HG03025 (cell line): ENCODE measurements around the gene COL9A2.

Experiments
- ATAC-seq: cut with Tn5 transposase; IDR thresholded peaks from one replicate; pipeline ENCODE4 v1.9.1; 2021; ENCODE audit warnings: mild to moderate bottlenecking, moderate library complexity; ENCODE audit not compliant: unreplicated experiment, low FRiP score

COL9A2 gene

DNA sequence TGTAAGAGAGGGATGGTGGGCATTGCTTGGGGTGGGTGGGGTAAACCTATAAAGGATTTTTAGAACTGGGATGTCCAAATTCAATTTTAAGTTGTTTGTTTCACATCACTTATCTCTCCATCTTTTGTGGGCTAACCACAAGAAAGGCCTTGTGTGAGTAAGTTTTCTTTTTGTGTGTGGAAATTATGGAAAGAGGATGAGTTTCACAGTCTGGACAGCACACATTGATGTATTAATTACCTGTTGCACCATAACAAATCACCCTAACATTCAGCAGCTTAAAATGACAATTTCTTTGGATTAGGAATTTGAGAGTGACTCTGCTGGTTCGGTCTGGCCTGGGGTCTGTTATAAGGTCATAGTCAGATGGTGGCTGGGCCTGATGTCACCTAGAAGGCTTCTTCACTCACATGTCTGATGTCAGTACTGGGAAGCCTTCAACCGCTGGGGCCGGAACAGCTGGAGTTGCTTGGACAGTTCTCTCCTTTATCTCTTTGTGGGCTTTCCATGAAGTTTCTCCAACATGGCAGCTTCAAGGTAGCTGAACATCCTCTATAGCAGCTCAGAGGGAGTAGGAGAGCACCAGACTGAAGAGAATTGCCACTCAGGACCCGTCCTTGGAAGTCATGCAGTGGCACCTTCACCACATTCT, 2.0 kb upstream of the COL9A2 start:
- ATAC-seq, result no peak

DNA sequence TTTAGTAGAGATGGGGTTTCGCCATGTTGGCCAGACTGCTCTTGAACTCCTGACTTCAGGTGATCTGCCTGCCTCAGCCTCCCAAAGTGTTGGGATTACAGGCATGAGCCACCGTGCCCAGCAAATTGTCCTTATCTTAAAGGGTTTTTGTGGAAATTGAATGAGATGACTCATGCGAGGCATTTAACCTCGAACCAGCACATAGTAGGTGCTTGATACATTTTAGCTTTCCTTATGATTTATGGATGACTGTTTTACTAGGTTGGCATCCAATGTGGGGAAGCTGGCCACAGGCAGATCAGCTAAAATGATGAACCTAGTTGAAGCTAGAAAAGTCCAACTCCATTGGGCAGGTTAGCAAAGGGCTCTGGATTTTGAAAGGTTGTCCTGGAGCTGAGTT, 1.4 kb upstream of the COL9A2 start:
- no peak for ATAC-seq

DNA sequence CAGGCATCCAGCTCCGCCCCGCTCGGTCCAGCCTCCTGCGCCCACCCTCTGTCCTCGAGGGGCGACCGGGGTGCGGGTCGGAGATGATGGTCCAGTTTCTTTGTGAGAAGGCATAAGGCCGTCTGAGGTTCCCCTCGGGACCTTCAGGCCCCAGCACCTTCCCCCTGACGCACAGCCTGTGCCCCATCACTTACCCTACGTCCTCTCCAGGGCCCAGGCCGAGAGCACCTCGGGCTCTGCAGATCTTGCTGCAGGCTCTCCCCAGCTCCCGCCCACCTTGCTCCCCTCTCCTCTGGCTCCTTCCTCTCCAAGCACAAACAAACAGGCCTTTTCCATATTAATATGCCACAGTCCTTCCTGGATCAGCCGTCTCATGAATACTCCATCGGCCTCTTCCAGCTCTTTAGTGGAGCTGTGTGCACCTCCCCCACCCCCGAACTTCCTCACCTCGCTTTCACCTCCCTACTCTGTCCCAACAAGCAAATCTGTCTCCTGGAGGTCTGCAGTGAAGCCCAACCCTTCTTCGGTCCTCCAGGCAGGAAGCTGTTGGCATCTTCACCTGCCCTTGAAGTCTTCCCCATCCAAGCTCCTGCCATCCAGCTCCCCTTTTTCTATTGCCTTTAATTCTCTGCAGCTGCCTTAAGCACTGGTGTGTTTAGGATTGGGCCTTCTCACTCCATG, 448 bp upstream of the COL9A2 start:
- ATAC-seq, result no peak

DNA sequence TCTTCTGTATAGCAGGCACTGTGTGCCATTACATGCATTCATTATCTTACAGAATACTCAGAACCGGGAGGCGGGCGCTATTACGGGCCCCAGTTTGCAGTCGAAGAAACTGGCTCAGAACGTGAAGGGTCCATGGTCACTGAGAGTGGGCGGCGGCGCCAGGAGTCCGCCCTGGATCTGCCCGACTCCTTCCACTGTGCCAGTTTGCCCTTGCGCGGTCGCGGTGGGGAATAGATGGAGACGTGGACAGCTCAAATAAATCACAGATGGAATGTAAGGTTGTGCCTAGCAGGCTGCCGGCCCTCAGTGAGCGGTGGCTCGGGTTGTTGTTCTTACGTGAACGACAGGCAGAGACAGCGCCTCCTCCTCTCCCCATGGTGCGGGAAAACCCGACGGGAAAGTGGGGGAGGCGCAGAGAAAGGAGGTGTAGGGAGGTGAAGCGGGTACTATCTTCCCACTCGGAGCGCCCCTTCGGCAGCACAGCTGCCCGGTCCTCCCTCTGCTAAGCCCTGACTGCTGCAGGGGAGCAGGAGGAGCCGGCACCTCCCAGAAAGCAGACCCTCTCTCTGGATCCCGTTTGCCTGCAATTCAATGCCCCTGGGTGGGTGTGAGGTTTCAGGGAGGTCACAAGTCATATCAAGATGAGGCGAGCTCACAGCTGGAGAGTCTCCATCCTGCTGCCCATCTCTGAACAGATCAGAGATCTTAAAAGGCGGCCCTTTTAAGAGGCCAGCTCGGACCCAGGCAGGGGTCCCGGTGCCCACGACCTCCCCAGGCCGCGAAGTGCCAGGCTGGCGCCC, 1.1 kb downstream of the COL9A2 start:
- ATAC-seq, result no peak

DNA sequence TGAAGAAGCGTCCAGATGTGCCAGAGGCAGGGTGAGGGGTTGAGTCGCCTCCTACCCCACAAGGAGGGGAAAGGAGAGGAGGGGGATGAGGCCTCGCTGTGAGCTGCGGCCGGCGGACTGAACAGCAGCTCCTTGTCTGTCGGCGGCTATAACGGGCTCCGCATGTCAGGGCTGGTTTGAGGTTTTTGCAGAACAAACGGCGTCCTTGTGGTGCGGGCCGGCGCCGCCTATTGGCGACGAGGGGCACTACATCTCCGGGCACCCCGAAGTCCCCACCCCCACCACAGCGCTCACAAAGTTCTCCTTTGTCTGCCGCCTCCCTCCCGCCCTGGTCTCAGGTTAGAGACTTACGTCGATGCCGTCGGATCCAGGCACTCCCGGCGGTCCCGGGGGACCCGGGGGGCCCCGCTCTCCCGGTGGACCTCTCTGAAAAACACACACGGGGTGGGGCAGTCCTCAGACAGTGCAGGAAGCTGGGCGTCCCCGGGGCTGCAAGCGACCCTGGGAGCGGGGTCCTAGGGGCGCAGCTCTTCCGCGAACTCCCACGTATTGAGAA, 1.8 kb downstream of the COL9A2 start:
- no peak for ATAC-seq

DNA sequence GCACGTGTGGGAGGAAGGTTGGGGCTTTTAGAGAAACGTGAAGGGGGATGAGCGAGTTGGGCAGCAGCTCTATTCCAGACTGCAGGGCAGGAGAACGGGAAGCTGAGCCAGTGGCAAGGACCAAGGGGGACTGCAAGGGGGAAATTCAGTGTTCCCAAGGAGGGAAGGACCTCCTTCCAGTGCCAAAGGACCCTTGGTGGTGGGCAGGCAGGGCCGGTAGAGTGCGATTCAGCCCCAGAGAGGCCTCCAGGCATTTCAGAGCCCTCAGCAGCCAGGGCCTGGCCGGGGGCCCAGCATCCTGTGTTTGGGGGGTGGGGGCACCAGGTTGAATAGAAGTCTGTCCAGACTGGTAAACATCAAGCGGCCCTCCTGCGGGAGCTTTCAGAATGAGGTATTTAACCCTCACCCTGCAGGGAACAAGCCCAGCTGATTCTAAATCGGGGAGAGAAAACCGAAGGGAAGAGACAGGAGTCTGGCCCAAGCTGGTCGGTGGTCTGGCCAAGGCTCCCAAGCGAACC, 2.3 kb downstream of the COL9A2 start:
- no peak for ATAC-seq

DNA sequence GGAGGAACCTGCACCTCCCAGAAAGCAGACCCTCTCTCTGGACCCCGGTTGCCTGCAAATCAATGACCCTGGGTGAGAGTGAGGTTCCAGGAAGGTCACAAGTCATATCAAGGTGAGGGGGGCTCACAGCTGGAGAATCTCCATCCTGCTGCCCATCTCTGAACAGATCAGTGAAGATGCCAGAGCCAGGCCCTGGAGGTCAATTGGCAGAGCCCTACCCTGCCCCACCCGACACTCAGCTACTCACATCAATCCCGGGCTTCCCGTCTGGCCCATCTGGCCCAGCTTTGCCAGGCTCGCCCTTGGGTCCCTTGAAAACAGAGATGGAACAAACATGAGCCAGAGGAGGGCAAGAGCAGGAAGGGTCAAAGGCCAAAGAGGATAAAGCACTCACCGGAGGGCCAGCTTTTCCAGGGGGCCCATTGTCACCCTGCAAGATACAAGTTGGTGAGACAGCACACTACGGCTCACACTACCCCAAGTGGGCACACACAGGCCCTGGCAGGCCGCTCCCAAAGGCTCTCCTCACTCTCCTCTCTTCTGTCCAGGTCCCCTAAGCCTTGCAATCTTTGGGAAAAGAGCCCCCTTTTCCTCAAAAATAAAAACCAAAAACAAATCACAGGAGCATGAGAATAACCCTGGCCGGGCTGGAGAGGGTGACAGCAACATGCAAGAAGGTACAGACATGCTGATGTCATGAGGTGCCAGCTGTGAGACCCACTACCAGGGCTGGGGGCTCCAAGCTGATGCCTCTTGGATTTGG, 2.9 kb downstream of the COL9A2 start:
- no peak for ATAC-seq

DNA sequence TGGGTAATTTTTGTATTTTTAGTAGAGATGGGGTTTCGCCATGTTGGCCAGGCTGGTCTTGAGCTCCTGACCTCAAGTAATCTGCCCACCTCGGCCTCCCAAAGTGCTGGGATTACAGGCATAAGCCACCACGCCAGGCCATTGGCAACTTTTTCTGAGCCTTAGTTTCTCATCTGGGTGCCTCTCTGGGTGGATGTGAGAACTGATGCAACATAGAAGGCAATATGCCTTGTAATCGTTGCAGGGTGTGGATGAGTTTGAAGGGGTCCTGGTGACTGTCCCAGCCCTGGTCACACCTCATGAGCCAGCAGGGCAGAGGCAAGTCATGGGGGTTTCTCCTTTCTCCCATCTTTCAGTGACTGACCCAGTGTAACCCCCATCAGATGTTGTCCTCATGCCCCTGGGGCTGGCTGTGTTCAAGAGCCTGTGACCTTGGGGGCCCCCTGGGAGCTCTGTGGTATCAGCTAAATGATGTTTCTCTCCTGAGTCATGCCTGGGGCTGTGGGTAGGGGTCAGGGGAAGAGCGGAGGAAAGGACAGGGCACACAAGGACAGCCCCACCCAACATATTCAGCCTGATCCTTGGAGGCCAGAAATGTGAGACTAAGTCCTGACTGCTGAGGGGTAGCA, 3.6 kb downstream of the COL9A2 start:
- ATAC-seq, result no peak

DNA sequence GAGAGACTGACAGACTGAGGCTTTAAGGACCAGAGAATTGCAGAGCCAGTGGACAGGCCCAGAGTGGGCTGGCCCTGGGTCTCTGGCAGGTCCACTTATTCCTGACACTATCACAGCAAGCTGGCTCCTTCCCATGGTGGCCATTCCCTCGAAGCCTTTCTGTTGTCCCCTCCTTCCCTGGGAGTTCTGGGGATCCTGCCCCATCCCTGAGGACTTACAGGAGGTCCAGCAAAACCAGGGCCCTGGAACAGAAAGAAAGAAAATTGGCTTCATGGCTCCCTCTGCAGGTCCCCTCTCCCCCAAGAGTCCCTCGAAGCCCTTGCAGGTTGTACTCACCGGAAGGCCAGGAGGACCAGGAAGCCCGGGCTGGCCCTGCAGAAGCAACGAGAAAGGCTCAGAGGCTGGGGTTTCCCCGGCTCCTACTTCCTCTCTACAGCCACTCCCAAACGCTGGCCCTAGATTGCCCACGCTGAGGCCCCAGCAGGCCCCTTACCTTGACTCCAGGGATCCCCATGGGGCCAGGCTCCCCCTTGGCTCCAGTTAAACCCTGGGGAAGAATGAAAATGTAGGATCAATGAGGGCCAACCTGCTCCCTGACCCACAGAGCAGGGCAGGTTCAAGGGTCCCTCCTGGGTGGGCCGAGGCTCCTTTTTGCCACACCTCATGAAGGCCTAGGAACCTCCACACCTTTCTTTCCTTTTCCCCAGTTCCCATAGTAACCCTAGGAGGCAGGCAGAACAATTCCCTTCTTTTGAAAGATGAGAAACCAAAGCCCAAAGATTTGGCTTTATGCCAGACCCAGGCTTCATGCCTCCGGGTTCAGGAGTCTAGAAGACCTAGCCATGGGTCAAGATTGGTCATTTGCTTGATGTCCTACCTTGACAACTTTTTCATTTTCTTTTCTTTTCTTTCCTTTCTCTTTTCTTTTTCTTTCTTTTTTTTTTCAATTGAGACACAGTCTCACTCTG, 4.6 kb downstream of the COL9A2 start:
- no peak for ATAC-seq

DNA sequence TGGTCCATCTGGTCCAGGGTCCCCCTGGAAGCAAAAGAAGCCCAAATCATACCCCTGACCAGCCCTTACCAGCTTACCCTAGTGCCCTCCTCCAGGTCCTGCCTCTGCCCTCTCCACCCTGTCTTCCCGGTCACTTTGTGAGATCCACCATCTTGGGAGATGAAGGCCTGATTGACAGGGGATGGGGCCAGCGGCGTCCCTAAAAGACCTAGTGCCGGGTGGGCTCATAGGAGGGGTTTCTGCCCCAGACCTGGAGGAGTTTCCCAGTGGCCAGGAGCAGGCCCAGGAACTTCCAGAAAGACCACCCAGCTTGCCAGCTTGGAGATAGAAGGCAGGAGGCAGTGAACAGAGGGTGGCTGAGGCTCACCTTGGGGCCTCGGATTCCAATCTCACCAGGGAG, 5.4 kb downstream of the COL9A2 start:
- no peak for ATAC-seq

DNA sequence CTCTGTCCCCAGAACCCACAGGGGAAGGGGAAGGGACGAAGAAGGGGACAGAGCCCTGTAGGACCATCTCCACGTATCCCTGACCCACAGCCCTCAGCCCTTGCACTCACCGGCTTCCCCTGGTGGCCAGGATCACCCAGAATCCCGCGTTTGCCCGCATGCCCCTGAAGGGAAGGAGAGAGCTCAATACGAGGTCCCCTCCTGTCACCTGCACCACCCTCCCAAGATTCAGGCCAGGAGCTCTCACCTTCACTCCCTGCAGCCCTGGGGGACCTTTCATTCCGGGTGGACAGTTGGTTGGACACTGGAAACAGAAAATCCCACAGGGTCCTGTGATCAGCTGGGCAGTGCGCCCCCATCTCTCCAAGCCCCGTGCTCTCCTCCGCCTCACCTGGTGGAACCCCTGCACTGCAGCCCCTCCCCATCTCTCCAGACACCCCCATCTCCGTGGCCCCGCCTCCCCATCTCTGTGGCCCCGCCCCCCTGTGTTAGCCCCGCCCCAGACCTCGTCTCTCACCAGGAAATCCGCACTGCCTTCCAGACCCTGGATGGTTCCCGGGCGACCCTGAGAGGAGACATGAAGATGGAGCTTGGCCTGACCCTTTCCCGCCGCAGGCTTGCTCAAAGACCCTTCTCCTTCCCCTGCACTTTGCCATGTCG, 6.0 kb downstream of the COL9A2 start:
- no peak for ATAC-seq

DNA sequence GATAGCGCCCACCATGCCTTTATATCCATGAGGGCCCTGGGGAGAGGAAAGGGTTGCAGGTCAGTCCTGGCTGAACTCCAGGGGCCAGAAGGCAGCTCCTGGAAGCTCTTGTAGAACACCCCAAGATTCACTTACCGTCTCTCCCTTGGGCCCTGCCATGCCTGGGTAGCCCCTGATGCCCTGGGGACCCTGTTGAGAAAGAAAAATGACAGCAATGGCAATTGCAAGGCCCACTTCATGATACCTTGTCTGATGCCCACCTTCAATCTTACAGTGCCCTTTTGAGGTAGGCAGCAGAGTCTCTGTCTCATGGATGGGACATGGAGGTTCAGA, 7.0 kb downstream of the COL9A2 start:
- ATAC-seq, result no peak

DNA sequence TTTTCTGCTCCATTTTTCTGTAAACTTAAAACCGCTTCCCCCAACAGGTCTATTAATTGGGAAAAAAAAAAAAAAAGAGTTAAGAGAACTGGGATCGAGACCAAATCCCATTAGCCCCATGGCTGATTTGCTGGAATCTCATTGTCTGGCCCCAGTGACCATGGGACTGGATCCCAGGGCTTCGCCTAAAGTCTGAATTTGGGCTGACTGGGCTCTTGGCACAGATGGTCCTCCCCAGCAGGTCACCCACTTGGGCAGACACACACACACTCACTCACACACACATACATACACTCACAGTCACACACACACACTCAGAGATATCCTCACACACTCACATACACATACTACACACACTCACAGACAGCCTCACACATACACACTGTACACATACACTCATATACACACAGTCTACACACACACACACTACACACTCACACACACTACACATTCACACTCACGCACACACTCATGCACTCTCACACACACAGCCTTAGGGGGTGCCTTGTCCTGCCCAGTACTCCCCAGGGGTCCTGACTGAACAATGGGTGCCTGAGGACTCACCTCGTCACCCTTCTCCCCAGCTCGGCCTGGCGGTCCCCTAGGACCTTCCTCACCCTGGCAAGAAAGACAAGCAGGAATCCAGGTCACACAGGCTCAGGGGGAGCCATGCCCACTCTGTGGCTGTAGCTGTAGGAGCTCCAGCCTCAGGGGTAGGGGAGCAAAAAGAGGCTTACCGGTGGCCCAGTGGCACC, 7.5 kb downstream of the COL9A2 start:
- ATAC-seq, result no peak

DNA sequence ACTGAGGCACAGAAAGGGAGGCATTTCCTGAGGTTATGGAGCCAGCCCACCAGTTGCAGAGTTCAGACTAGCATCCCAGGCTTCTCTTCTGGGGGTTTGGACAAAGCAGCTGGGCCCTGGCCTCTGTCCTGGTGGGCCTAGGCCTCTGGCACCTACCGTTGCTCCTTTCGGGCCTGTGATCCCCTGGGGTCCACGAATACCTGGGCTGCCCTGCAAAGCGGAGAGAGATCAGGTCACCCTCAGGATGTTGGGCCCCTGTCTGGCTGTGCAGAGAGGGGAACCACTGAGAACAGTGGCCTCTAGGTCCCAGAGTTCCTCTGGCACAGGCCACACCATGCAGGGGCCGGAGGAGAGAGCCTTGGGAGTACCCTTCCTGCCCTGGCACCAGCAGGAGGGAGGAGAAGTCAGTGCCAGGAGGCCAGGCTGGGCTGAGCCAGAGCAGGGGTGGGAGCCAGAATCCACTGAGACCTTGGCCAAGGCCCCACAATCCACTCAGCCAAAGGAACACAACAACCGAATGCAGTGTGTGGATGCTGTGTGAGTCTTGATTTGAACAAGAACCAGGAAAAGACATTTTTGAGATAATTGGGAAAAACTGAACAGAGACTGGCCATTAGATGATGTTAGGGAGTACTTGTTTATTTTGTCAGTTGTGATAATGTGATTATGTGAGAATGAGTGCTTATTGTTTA, 8.9 kb downstream of the COL9A2 start:
- ATAC-seq, result no peak

DNA sequence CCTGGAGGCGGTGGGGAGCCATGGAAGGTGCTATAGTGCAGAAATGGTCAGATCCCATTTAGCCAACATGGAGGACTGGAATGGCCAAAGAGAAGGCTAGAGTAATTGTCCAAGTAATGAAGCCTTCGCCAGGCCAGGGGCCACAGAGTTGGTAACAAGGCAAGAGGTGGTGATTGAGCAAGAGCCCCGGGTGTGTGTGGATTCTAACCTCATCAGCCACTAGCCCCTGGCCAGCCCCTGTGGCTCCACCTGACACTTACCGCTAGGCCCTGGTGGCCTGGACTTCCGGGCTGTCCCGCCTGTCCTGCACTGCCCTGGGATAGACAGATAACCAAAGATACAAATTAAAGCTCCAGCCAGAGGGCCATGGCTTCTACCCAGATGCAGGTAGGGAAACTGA, 9.9 kb downstream of the COL9A2 start:
- no peak for ATAC-seq

DNA sequence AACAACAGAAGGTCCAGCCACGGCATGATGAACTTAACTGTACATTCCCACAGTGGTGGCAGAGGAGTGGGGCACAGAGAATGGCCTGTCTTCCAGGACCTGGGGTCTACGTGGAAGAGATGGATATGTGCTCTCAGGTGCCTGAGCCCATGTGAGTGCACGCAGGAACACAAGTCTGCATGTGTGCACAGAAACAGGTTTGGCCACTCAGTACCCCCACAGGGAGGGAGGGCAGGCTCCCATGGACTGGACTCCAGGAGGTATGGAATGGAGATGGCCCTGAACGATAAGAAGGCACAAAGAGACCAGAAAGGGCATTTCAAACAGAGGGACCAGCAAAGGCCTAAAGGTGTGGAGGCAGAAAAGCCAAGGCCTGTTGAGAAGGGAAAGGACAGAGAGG, 10.8 kb downstream of the COL9A2 start:
- no peak for ATAC-seq

DNA sequence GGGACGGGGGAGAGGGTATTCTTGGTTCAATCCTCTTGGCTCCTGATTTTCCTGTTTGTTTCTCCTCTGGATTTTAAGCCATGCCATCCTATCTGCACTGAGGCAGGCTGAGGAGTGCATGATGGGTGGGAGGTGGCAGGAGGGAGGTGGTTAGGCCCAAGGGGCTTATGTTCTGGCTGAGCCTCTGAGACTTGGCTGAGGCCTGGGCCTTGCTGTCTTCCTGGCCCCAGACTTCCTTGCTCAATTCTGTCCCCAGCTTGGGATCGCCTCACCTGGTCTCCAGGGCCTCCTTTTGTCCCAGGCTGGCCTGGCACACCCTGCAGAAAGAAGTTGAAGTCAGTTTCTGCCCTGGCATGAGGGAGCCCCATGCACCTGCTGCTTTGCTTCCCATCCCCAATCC, 11.2 kb downstream of the COL9A2 start:
- no peak for ATAC-seq
